Ovary (tissue), 9 donors: ENCODE results near the gene NECAB2. TPM values are rescaled to one million over a fixed set of nuclear protein-coding genes. Genes with fewer than 3 reads are reported as not detected.

Experiments
- DNase-seq, 5 donors: peaks; one replicate each; pipeline ENCODE4 v3.0.0-alpha.2; 2019 to 2020
- H3K27ac ChIP-seq, 2 donors: fragments of 200-600 bp; one replicate each; pipeline versions ENCODE4 v1.5.1 to v1.8.0; 2019 to 2022
- H3K27me3 ChIP-seq: fragments of 200-600 bp; one replicate; pipeline ENCODE4 v1.8.0; 2022
- H3K36me3 ChIP-seq: fragments of 200-600 bp; sonication (generic); one replicate; pipeline ENCODE4 v1.5.1; 2019
- H3K4me1 ChIP-seq: one replicate; pipeline ENCODE4 v1.8.1; 2013; ENCODE audit warnings: mild to moderate bottlenecking, moderate library complexity; ENCODE audit not compliant: insufficient read depth
- H3K4me3 ChIP-seq: fragments of 200-600 bp; sonication (generic); one replicate; pipeline ENCODE4 v1.5.1; 2017
- H3K9me3 ChIP-seq, 2 donors: fragments of 200-600 bp in 1 of 2; sonication (generic) in 1 of 2; one replicate each; pipeline versions ENCODE4 v1.5.1 to v1.8.1; 2013 to 2019; ENCODE audit warnings: mild to moderate bottlenecking in 1 of 2, moderate library complexity in 1 of 2
- CTCF ChIP-seq, 3 donors: fragments of 450-650 bp in 2 of 3; fragments of 200-600 bp in 1 of 3; IDR thresholded peaks; one replicate each; pipeline versions ENCODE4 v1.5.1 to v1.8.0; 2016 to 2022; ENCODE audit warnings: antibody characterized with exemption in 3 of 3, mild to moderate bottlenecking in 1 of 3
- EP300 ChIP-seq: sonication (generic); formaldehyde crosslinking; IDR thresholded peaks from one replicate; pipeline ENCODE4 v1.6.1; 2017; ENCODE audit warnings: antibody characterized with exemption
- POLR2A ChIP-seq: fragments of 450-650 bp; IDR thresholded peaks from one replicate; pipeline ENCODE4 v1.6.1; 2017; ENCODE audit warnings: antibody characterized with exemption, mild to moderate bottlenecking, moderate library complexity
- WGBS, 3 donors: extraction: QIAGEN DNeasy Blood & Tissue Kit in 1 of 3; methylation state at CpG; one replicate each; pipeline versions ENCODE4 v1.1.5 to v1.1.7; 2013 to 2017; 5-methylcytosine and 5-hydroxymethylcytosine counted together
- intact Hi-C, 4 donors: fragments of 100-400 bp; cut with DNase I; formaldehyde crosslinking; loops; one replicate each; pipeline versions ENCODE4 v1.11.0 to v1.15.1; 2022 to 2023
- polyA plus RNA-seq, 2 donors: library from polyadenylated mRNA; stranded (reverse); fragments of 200-250 nt in 1 of 2; fragments of 350-450 nt in 1 of 2; fragmentation: Illumina TruSeq in 1 of 2; extraction: RNeasy Lipid Tissue Mini Kit (QIAGEN cat#74804) in 1 of 2; gene quantifications; one replicate each; pipeline ENCODE4 v1.2.3, GENCODE V29; 2013 to 2014
- total RNA-seq, 7 donors: library from RNA; depleted of rRNA in 2 of 7; stranded (reverse); fragments of >200 nt in 2 of 7; fragmentation: NEBNext Ultra II Directional in 3 of 7; extraction: Animal tissue kit (Norgen Biotek cat#: 25700) in 3 of 7; gene quantifications; one replicate each; pipeline versions ENCODE4 v1.1.0 to v1.2.4, GENCODE V29; 2016 to 2023
- donor health status: DM: no; HTN: no; CAD: no; lungs with moderate emphysema.
- donor health status: DM: no; HTN: no; CAD: no.
- donor health status: Bipolar disorder and iron deficiency.
- donor health status: DM: yes; HTN: yes; CAD: no.
- donor health status: DM: no; HTN: no; CAD: no.
- donor health status: DM: yes; HTN: yes; CAD: no.

The NECAB2 gene
- total and polyA plus RNA-seq, 9 donors: 0.20 to 1.6 (median 0.50) TPM; not detected in 4

- H3K27ac ChIP-seq: peak overlapping the region in 1 of 2 donors; percentile 86
- intact Hi-C loops: loop anchor here in 1 of 4 donors (5.0 kb wide), 4 partner anchors 52 to 1593 kb away; partner anchors contain the start of gene TAF1C
- no peak for DNase-seq
- H3K4me3 ChIP-seq: no peak overlapping the region
- TF ChIP-seq CTCF (IDR thresholded peaks at IDR 0.05): no peak
- TF ChIP-seq POLR2A: no peak
- no peak for TF ChIP-seq EP300
- H3K4me1 ChIP-seq: peaks cover 6% of the 10 kb centered on the region
- no peaks in the 10 kb centered on the region for H3K36me3 ChIP-seq
- WGBS, 3 donors: 68 to 77% (median 76%) methylated on average over 9 of the region's 9 CpGs
- H3K27me3 ChIP-seq: no peaks in the 10 kb centered on the region
- H3K9me3 ChIP-seq: no peaks in the 10 kb centered on the region
Measured at GRCh38 chr16:83954577-83955016, 13.4 kb upstream of the NECAB2 start.

- Histone ChIP-seq H3K36me3 (no peaks in the 10 kb centered on the region), H3K4me1 (peaks cover 6% of the 10 kb centered on the region), H3K4me3 (no peak overlapping the region), H3K9me3 (no peaks in the 10 kb centered on the region), H3K27me3 (no peaks in the 10 kb centered on the region), H3K27ac (no peak overlapping the region)
- no peak for TF ChIP-seq EP300
- TF ChIP-seq CTCF (IDR thresholded peaks at IDR 0.05): no peak
- TF ChIP-seq POLR2A: no peak
- intact Hi-C loops: loop anchor here in 1 of 4 donors (5.0 kb wide), 1 partner anchor 107 kb away; no protein-coding TSS in a partner anchor
- WGBS, 3 donors: 78 to 80% (median 80%) methylated on average over 23 of the region's 23 CpGs
- DNase-seq: peak in 2 of 5 donors; percentile 57 to 61
Measured at GRCh38 chr16:83955218-83956130, 12.6 kb upstream of the NECAB2 start.

GRCh38 chr16:83956336-83957289 is 11.4 kb upstream of the NECAB2 start:
- Histone ChIP-seq H3K36me3 (no peaks in the 10 kb centered on the region), H3K27ac (no peak overlapping the region), H3K4me1 (peaks cover 6% of the 10 kb centered on the region), H3K9me3 (no peaks in the 10 kb centered on the region), H3K27me3 (no peaks in the 10 kb centered on the region), H3K4me3 (no peak overlapping the region)
- peak; percentile 65 to 84 (median 77) for DNase-seq
- intact Hi-C loops: loop anchor here in 1 of 4 donors (5.0 kb wide), 1 partner anchor 106 kb away; no protein-coding TSS in a partner anchor
- TF ChIP-seq POLR2A (no peak), EP300 (no peak), CTCF (IDR thresholded peaks at IDR 0.05) (peak; percentile 36 to 58 (median 36))
- 52 to 53% (median 53%) methylated on average over 22 of the region's 22 CpGs for WGBS, 3 donors

- H3K4me1 ChIP-seq: peaks cover 5% of the 10 kb centered on the region
- TF ChIP-seq EP300 (no peak), CTCF (IDR thresholded peaks at IDR 0.05) (no peak), POLR2A (no peak)
- no peak for DNase-seq
- H3K4me3 ChIP-seq: no peak overlapping the region
- 88 to 92% (median 90%) methylated on average over 14 of the region's 14 CpGs for WGBS, 3 donors
- intact Hi-C loops: loop anchor here in 1 of 4 donors (5.0 kb wide), 1 partner anchor 105 kb away; no protein-coding TSS in a partner anchor
- H3K36me3 ChIP-seq: no peaks in the 10 kb centered on the region
- no peaks in the 10 kb centered on the region for H3K9me3 ChIP-seq
- H3K27me3 ChIP-seq: no peaks in the 10 kb centered on the region
- H3K27ac ChIP-seq: no peak overlapping the region
Measured at GRCh38 chr16:83957296-83957855, 10.7 kb upstream of the NECAB2 start.
